A172 (cell line): ENCODE measurements around the gene DNAJC17. TPM values are rescaled to one million over a fixed set of nuclear protein-coding genes. Genes with fewer than 3 reads are reported as not detected.

ENCODE experiments used
- DNase-seq: peaks from one replicate; pipeline ENCODE4 v3.0.0-alpha.2; 2015; ENCODE audit warnings: low spot score
- total RNA-seq: library from RNA; depleted of rRNA; stranded (reverse); fragments of >200 nt; shearing (Covaris generic); gene quantifications from 2 replicates; pipeline ENCODE4 v1.2.3, GENCODE V29; 2014; rRNA removed

Gene DNAJC17, protein sequence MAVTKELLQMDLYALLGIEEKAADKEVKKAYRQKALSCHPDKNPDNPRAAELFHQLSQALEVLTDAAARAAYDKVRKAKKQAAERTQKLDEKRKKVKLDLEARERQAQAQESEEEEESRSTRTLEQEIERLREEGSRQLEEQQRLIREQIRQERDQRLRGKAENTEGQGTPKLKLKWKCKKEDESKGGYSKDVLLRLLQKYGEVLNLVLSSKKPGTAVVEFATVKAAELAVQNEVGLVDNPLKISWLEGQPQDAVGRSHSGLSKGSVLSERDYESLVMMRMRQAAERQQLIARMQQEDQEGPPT
- 36.8 and 63.8 TPM in 2 replicates for total RNA-seq

- DNase-seq, result peak; percentile 94
These were observed at the start of gene DNAJC17, which contains the start of gene ZFYVE19 for GRCh38 chr15:40807028-40807887. DNAJC17 (minus strand) TSS chr15:40807473; CDS start chr15:40807446, 27 bp downstream. ZFYVE19 (plus strand) TSS chr15:40807089; CDS start chr15:40807590, 501 bp downstream.

DNA sequence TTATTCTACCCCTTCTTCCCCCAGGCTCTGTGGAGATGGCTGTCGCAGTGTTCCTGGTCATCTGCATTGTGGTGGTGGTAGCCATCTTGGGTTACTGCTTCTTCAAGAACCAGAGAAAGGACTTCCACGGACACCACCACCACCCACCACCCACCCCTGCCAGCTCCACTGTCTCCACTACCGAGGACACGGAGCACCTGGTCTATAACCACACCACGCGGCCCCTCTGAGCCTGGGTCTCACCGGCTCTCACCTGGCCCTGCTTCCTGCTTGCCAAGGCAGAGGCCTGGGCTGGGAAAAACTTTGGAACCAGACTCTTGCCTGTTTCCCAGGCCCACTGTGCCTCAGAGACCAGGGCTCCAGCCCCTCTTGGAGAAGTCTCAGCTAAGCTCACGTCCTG lies 49.5 kb upstream of the DNAJC17 start:
- no peak for DNase-seq

- no peak for DNase-seq
These were observed 48.5 kb upstream of the DNAJC17 start for GRCh38 chr15:40855706-40856234.

GRCh38 chr15:40854161-40854560 lies 46.9 kb upstream of the DNAJC17 start:
- no peak for DNase-seq

- no peak for DNase-seq
These were observed 46.1 kb upstream of the DNAJC17 start for GRCh38 chr15:40853241-40853890.

DNA sequence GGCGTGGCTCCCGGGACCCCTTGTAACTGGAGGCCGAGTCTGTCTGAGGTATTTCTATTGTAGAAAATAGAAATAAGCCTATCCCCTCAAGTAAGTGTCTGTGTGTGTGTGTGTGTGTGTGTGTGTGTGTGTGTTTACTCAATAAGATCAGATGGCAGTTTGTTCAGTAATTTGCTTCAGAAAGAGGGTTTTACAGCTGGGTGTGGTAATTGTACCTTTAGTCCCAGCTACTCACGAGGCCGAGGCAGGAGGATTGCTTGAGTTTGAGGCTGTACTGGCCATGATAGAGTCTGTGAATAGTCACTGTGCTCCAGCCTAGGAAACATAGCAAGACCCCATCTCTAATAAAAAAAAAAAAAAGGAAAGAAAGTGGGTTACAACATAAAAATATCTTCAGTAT lies 45.3 kb upstream of the DNAJC17 start:
- no peak for DNase-seq

DNA sequence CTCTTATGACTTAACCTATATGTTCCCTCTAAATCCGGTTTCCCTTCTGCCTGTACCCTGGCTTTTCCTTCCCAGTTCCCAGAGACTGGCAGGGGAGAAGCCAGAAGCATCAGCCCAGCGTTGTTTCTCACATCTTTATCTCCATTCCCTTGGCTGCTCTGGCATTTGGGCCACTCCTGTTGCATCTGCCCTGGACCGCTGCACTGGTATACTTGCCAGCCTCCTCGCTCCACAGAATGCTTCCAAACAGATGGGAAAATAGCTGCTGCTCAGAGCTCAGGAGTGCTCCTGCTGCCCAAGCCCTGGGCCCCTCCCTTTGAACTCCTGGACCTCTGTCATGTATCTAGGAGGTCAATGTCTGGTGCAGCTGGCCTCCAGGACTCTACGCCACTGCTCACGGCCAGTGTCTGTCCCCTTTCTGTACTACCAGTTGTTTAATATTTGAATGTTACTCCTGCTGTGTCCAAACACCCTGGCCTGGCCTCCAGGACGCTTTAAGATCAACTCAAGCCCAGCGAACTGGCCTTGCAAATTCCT lies 43.4 kb upstream of the DNAJC17 start:
- no peak for DNase-seq

DNA sequence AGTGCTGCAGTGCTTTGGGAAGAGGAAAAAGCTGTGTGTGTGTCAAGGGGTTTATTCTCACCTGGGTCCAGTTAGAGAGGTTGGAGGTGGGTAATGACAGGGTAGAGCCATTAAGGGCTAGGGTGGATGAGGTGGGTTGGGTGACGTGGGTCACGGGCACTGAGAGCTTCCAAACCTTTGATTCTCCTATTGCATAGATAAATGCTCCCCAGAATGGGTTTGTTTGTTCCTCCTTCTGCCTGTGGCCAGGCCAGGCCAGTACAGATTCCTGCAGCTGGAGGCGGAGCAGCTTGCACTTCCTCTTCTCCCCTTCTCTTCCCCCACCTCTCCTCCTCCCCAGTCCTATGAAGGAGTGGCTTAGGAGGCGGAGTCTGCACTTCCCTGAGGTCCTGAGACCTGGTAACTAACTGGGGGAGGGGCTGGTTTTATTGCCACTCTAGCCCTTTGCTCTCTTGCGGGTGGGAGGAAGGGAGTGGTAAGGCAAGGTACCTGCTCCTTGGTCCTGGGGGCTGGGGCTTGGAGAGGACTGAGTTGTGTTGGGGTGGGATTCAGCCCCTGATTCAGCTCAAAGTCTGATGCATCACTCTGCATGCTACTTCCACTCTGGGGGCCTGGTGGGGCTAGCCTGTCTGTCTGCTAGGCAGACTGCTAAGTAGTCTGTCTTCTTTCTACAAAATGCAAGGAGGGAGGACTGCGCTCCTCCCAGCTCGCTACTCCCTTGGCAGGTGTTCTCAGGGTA lies 40.1 kb upstream of the DNAJC17 start:
- peak; percentile 68 for DNase-seq

- no peak for DNase-seq
These were observed 39.6 kb upstream of the DNAJC17 start for GRCh38 chr15:40846841-40847222.

GRCh38 chr15:40845511-40846284 lies 38.4 kb upstream of the DNAJC17 start:
- peak; percentile 68 for DNase-seq

DNA sequence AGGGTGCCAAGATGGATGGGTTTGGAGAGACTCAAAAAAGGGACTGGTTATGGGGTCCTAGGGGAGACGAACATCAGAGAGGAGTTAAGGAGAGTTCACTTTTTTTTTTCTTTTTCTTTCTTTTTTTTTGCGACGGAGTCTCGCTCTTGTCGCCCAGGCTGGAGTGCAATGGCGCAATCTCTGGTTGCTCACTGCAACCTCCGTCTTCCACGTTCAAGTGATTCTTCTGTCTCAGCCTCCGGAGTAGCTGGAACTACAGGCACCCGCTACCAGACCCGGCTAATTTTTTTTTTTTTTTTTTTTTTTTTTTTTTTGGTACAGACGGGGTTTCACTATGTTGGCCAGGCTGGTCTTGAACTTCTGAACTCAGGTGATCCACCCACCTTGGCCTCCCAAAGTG lies 37.8 kb upstream of the DNAJC17 start:
- no peak for DNase-seq

- no peak for DNase-seq
These were observed 37.4 kb upstream of the DNAJC17 start for GRCh38 chr15:40844696-40845030.

DNA sequence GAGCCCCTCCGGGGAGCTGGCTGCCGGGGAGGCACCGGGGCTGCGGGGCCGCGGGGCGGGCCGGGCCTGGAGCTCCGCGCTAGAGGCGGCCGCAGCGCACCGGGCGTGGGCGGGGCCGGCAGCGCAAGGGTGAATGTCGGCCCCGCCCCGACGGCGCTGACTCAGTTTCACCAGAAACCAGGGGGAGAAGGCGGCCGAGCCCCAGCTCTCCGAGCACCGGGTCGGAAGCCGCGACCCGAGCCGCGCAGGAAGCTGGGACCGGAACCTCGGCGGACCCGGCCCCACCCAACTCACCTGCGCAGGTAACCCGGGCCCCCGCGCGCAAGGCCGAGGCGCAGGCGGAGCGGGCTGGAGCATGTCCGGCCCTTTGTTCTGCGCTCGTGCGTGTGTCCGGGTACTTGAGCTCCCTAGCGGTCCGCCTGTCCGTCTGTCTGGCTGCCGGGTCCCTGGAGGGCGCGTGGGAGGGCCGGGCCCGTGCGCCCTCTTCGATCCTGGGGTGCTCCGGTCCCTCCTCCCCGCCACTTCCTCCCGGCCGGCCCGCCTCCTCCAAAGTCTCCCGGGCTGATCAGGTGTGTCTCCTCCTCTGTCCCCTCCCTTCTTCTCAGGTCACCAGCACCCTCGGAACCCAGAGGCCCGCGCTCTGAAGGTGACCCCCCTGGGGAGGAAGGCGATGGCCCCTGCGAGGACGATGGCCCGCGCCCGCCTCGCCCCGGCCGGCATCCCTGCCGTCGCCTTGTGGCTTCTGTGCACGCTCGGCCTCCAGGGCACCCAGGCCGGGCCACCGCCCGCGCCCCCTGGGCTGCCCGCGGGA lies 36.8 kb upstream of the DNAJC17 start, which contains the start of gene SPINT1:
TSS of gene SPINT1 (plus strand) at position 164 of the 811 bp plus-strand sequence. CDS start at position 671, 507 bp downstream.
- no peak for DNase-seq

DNA sequence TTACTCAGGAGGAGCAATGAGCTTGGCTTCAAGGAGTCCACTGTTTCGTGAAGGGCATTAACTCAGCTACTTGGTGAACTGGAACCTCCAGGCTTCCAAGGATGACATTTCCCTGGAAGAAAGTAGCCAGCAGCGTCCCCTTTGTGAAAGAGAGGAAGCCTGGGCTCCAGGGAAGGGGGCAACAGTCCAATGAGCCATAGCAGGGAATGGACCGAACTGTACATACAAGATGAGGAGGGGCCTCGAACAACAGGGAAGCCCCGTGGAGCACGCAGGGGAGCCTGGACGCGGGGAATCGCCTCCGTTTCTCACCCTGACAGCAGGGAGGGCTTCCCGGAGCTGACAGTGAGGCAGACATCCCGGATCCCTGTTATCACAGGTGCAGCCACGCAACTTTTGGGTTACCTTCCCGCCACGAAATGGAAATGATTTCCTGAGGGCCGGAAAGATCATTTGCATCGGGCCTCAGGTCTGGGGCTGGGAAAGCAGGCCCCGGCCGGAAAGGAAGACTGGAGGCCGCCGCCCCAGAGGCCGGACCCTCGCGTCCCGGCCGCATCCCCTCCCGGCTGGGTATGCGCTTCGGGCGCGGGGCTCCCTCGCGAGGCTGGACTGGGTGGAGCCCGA lies 36.1 kb upstream of the DNAJC17 start:
- no peak for DNase-seq

GRCh38 chr15:40841741-40842140 lies 34.5 kb upstream of the DNAJC17 start:
- no peak for DNase-seq

GRCh38 chr15:40838756-40839155 lies 31.5 kb upstream of the DNAJC17 start:
- no peak for DNase-seq

- DNase-seq, result no peak
These were observed 28.7 kb upstream of the DNAJC17 start for GRCh38 chr15:40836020-40836419.

GRCh38 chr15:40832903-40833302 lies 25.6 kb upstream of the DNAJC17 start:
- DNase-seq, result no peak

DNA sequence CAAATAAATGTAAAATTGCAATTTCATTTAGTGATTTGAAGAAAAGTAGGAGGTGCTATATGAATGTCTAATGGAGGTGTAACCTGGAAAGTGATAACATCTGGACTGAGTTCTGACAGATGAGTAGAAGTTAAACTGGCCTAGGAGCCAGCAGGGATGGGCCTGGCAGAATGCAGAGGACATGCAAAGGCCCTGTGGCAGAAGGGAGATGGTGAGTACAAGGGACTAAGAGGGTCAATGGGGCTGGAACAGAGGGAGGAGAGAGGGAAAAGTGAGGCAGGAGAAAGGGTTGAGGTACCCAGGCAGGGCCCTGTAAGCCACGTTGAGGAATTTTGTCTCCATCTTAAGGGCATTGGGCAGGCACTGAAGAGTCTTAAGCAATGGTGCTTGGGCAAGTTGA lies 24.6 kb upstream of the DNAJC17 start:
- no peak for DNase-seq
